Spleen (tissue), 11 donors: Measurements from ENCODE around the gene EXOC3. TPM values are rescaled to one million over a fixed set of nuclear protein-coding genes. Genes with fewer than 3 reads are reported as not detected.
A peak's percentile ranks its signal among the peaks of the same experiment; 100 is the strongest.

Source experiments
- DNase-seq: peaks from one replicate; pipeline ENCODE4 v3.0.0-alpha.2; 2020
- H3K27ac ChIP-seq, 8 donors: fragments of 200-600 bp; sonication (generic) in 7 of 8; 1 replicate in 4 of 8; 2 replicates in 4 of 8; pipeline versions ENCODE4 v1.5.0 to v1.8.0; 2016 to 2021; ENCODE audit warnings: inconsistent platforms in 4 of 8, mild to moderate bottlenecking in 4 of 8, moderate library complexity in 1 of 8
- H3K27me3 ChIP-seq, 7 donors: fragments of 200-600 bp; sonication (generic) in 6 of 7; replicated peaks in 1 of 7; 1 replicate in 4 of 7; 2 replicates in 3 of 7; pipeline versions ENCODE4 v1.5.0 to v1.8.0; 2016 to 2021; ENCODE audit warnings: inconsistent platforms in 3 of 7, mild to moderate bottlenecking in 1 of 7
- H3K36me3 ChIP-seq, 6 donors: fragments of 200-600 bp; sonication (generic) in 5 of 6; 1 replicate in 4 of 6; 2 replicates in 2 of 6; pipeline versions ENCODE4 v1.5.0 to v1.8.0; 2016 to 2021; ENCODE audit warnings: inconsistent platforms in 2 of 6
- H3K4me1 ChIP-seq, 6 donors: fragments of 200-600 bp; sonication (generic) in 5 of 6; 1 replicate in 3 of 6; 2 replicates in 3 of 6; pipeline versions ENCODE4 v1.5.0 to v1.8.0; 2016 to 2021; ENCODE audit warnings: inconsistent platforms in 3 of 6
- H3K4me3 ChIP-seq, 8 donors: fragments of 200-600 bp; sonication (generic) in 7 of 8; 1 replicate in 4 of 8; 2 replicates in 4 of 8; pipeline versions ENCODE4 v1.5.0 to v1.8.0; 2016 to 2021; ENCODE audit warnings: inconsistent platforms in 4 of 8, mild to moderate bottlenecking in 4 of 8, moderate library complexity in 2 of 8
- H3K9me3 ChIP-seq, 8 donors: fragments of 200-600 bp; sonication (generic) in 7 of 8; 1 replicate in 4 of 8; 2 replicates in 4 of 8; pipeline versions ENCODE4 v1.5.0 to v1.8.0; 2016 to 2021; ENCODE audit warnings: inconsistent platforms in 4 of 8
- POLR2A ChIP-seq, 3 donors: fragments of 450-650 bp; IDR thresholded peaks; one replicate each; pipeline ENCODE4 v1.5.1; 2017; ENCODE audit warnings: antibody characterized with exemption in 3 of 3, mild to moderate bottlenecking in 1 of 3
- POLR2AphosphoS5 ChIP-seq, 3 donors: sonication (generic); formaldehyde crosslinking; IDR thresholded peaks; one replicate each; pipeline ENCODE4 v1.5.1; 2017; ENCODE audit warnings: antibody characterized with exemption in 3 of 3
- WGBS, 5 donors: extraction: QIAGEN DNeasy Blood & Tissue Kit in 3 of 5; methylation state at CpG; one replicate each; pipeline versions ENCODE4 v1.1.5 to v1.1.7; 2013 to 2018; 5-methylcytosine and 5-hydroxymethylcytosine counted together
- intact Hi-C: fragments of 100-400 bp; cut with DNase I; formaldehyde crosslinking; loops from one replicate; pipeline ENCODE4 v1.15.0; 2023; ENCODE audit warnings: low total_unique reads
- polyA plus RNA-seq, 3 donors: library from polyadenylated mRNA; stranded (reverse); fragments of 200-250 nt; gene quantifications; one replicate each; pipeline ENCODE4 v1.2.1, GENCODE V29; 2013
- total RNA-seq, 7 donors: library from RNA; depleted of rRNA in 3 of 7; stranded (reverse); fragments of >200 nt in 3 of 7; fragmentation: NEBNext Ultra II Directional in 4 of 7; extraction: Animal tissue kit (Norgen Biotek cat#: 25700) in 4 of 7; gene quantifications; one replicate each; pipeline versions ENCODE4 v1.1.0 to v1.2.1, GENCODE V29; 2016 to 2021
- TF ChIP-seq, protein P1 (sequence below), 11 experiments: fragments of 200-600 bp in 7 of 11; fragments of 450-650 bp in 4 of 11; sonication (generic) in 4 of 11; IDR thresholded peaks in 8 of 11; conservative IDR thresholded peaks in 3 of 11; 1 replicate in 7 of 11; 2 replicates in 4 of 11; pipeline versions ENCODE4 v1.4.0 to v1.8.0; 2016 to 2021; ENCODE audit warnings: antibody characterized with exemption in 11 of 11, inconsistent platforms in 4 of 11, mild to moderate bottlenecking in 1 of 11
- donor health status: healthy with polysubstance abuse.
- donor health status: DM: no; HTN: no; CAD: no; lungs with moderate emphysema.
- donor health status: DM: no; HTN: no; CAD: no.
- donor health status: Bipolar disorder and iron deficiency.
- donor health status: healthy.
- donor health status: DM: no; HTN: no; CAD: no.
- donor health status: DM: yes; HTN: yes; CAD: no.

The EXOC3 gene
- total and polyA plus RNA-seq, 10 donors, result 22.7 to 87.0 (median 71.0) TPM

DNA sequence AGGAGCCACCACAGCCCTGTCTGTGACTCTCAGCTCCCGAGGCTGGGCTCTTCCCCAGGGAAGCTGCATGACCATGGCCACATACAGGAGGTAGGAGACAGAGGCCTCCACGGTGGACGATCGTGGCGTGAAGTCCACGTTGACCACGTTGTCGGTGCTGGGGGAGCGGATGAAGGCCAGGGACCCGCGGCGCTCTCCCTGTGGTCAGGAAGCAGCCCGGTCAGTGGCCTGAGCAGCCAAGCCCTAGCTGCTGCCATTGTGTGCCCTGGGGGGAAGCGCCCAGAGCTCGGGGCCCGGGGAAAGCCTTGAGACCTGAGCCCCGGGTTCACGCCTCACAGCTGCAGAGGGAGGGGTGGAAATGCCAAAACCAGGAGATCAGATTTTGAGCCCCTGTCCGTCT, 34.3 kb downstream of the EXOC3 start:
- no peaks in the 10 kb centered on the region for H3K36me3 ChIP-seq
- H3K4me1 ChIP-seq, result peaks cover 5 to 29% (median 16%) of the 10 kb centered on the region in 6 donors
- WGBS, 5 donors, result 73 to 83% (median 76%) methylated on average over 13 to 19 of the region's 19 CpGs
- no peak for DNase-seq
- no peaks in the 10 kb centered on the region for H3K9me3 ChIP-seq
- H3K27me3 ChIP-seq, result peaks cover 0 to 85% (median 69%) of the 10 kb centered on the region in 7 donors
- no peak overlapping the region for H3K4me3 ChIP-seq
- no peak overlapping the region for H3K27ac ChIP-seq
- TF ChIP-seq POLR2A (IDR thresholded peaks at IDR 0.05) (no peak), POLR2AphosphoS5 (IDR thresholded peaks at IDR 0.05) (no peak)
- TF ChIP-seq, protein P1, sequence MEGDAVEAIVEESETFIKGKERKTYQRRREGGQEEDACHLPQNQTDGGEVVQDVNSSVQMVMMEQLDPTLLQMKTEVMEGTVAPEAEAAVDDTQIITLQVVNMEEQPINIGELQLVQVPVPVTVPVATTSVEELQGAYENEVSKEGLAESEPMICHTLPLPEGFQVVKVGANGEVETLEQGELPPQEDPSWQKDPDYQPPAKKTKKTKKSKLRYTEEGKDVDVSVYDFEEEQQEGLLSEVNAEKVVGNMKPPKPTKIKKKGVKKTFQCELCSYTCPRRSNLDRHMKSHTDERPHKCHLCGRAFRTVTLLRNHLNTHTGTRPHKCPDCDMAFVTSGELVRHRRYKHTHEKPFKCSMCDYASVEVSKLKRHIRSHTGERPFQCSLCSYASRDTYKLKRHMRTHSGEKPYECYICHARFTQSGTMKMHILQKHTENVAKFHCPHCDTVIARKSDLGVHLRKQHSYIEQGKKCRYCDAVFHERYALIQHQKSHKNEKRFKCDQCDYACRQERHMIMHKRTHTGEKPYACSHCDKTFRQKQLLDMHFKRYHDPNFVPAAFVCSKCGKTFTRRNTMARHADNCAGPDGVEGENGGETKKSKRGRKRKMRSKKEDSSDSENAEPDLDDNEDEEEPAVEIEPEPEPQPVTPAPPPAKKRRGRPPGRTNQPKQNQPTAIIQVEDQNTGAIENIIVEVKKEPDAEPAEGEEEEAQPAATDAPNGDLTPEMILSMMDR (IDR thresholded peaks at IDR 0.05 in 8 of 11, conservative IDR thresholded peaks at IDR 0.05 in 3 of 11), result no peak
- intact Hi-C loops, result no loop called here

DNA sequence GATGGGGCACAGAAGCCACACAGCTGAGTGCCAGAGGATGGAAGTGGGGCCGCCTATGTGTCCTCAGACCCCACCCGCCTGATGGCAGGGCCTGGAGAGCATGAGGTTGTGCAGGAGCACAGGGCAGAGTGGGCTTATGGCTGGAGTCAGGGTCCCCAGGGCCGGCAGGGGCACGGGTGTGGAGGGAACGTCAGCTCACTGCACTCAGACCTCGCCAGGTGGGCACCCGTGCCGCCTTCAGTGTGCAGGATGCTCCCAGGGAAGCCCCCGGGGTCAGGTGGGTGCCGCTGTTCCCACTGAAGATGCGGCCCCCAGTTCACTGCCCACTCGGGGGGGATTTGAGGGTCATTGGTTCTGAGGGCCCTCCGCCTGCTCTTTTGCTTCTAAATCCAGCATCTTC, 34.9 kb downstream of the EXOC3 start:
- H3K27ac ChIP-seq, result no peak overlapping the region
- H3K4me1 ChIP-seq, result peaks cover 5 to 25% (median 12%) of the 10 kb centered on the region in 6 donors
- no peak overlapping the region for H3K4me3 ChIP-seq
- intact Hi-C loops, result no loop called here
- no peak for DNase-seq
- no peaks in the 10 kb centered on the region for H3K9me3 ChIP-seq
- TF ChIP-seq POLR2AphosphoS5 (IDR thresholded peaks at IDR 0.05), result peak in 1 of 3 donors; percentile 38
- TF ChIP-seq, protein P1 (IDR thresholded peaks at IDR 0.05 in 8 of 11, conservative IDR thresholded peaks at IDR 0.05 in 3 of 11), result no peak
- no peak for TF ChIP-seq POLR2A (IDR thresholded peaks at IDR 0.05)
- H3K27me3 ChIP-seq, result peaks cover 0 to 92% (median 76%) of the 10 kb centered on the region in 7 donors
- no peaks in the 10 kb centered on the region for H3K36me3 ChIP-seq
- WGBS, 5 donors, result 75 to 95% (median 87%) methylated on average over 11 to 13 of the region's 13 CpGs

DNA sequence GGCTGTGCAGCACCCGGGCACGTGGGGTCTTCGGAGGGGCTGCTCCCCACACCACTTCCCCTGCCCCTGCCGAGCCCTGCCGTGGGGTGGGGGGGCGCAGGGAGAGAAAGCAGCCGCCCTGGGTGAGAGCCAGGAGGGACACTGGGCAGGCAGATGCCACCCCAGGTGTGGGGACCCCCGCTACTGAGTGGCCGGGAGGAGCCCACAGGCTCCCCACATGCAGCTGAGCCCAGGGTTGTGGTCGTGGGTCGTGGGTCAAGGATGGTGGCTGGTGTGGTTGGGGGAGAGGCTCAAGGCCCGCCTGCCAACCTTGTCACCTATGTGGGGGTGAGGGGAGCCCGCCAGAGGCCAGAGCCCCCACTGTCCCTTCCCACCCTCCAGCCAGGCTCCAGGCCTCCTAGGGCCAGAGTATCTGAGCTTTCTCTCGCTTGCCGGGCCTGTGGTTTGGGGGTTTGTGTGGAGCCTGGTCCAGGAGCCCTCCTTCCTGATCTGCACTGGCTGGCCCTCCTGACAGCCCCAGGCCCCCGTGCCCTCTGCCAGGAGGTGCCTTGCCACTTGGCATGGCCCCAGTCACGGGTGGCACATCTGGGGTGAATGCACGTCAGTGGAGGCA, 35.5 kb downstream of the EXOC3 start:
- no peaks in the 10 kb centered on the region for H3K9me3 ChIP-seq
- H3K4me3 ChIP-seq, result no peak overlapping the region
- intact Hi-C loops, result no loop called here
- H3K36me3 ChIP-seq, result no peaks in the 10 kb centered on the region
- H3K27me3 ChIP-seq, result peaks cover 0 to 97% (median 82%) of the 10 kb centered on the region in 7 donors
- 45 to 76% (median 56%) methylated on average over 8 to 17 of the region's 18 CpGs for WGBS, 5 donors
- TF ChIP-seq POLR2AphosphoS5 (IDR thresholded peaks at IDR 0.05) (no peak), POLR2A (IDR thresholded peaks at IDR 0.05) (no peak)
- TF ChIP-seq, protein P1 (IDR thresholded peaks at IDR 0.05 in 8 of 11, conservative IDR thresholded peaks at IDR 0.05 in 3 of 11), result no peak
- no peak for DNase-seq
- no peak overlapping the region for H3K27ac ChIP-seq
- peaks cover 5 to 23% (median 15%) of the 10 kb centered on the region in 6 donors for H3K4me1 ChIP-seq

DNA sequence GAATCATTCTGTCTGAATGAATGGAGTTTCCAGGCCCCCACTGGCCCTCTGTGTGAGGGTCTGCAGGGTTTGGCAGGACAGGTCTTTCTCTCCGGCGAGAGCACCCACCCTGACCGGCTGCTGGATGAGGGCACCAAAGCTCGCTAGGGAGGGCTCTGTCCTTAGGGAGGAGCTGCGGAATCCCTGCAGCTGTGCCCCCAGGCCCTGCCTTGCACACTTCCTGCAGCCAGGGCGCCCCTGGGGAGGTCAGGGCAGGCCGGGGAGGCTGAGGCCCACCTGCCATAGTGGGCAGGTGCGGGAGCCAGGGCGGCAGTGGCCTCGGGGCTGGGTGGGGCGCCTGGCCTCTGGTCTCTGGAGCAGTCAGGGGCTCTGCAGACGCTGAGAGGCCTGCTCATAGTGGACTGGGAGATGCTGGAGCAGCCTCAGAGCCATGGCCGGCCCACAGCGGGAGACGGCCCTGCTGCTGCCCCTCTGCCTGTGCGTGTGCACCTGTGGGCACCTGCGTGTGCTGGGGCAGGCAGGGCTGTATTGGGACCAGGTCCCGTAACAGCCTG, 36.1 kb downstream of the EXOC3 start:
- DNase-seq, result no peak
- TF ChIP-seq, protein P1 (IDR thresholded peaks at IDR 0.05 in 8 of 11, conservative IDR thresholded peaks at IDR 0.05 in 3 of 11), result no peak
- no peak for TF ChIP-seq POLR2AphosphoS5 (IDR thresholded peaks at IDR 0.05)
- no peak for TF ChIP-seq POLR2A (IDR thresholded peaks at IDR 0.05)
- Histone ChIP-seq H3K36me3 (no peaks in the 10 kb centered on the region), H3K27me3 (peaks cover 0 to 97% (median 86%) of the 10 kb centered on the region in 7 donors), H3K27ac (no peak overlapping the region), H3K4me1 (peaks cover 5 to 18% (median 10%) of the 10 kb centered on the region in 6 donors), H3K9me3 (no peaks in the 10 kb centered on the region), H3K4me3 (no peak overlapping the region)
- intact Hi-C loops, result no loop called here
- 74 to 83% (median 79%) methylated on average over 14 to 18 of the region's 18 CpGs for WGBS, 5 donors
